ENCODE measurements around the gene VTI1A.

VTI1A gene

GRCh38 chr10:112615269-112615668 is 168.3 kb downstream of the VTI1A start:
- H4K20me1 ChIP-seq, result no peaks in the 10 kb centered on the region
- no peaks in the 10 kb centered on the region for H3K4me1 ChIP-seq
- no peak overlapping the region for H3K27ac ChIP-seq
- H3K27me3 ChIP-seq, result no peaks in the 10 kb centered on the region
- H3K9ac ChIP-seq, result no peak overlapping the region
- no peak overlapping the region for H3K4me2 ChIP-seq
- H3K4me3 ChIP-seq, result no peak overlapping the region
- 0 out of 2 replicates have a peak, but pooled peaks cover 4% of the 10 kb centered on the region for H3K36me3 ChIP-seq
- no peak for TF ChIP-seq Cebpa-rat (IDR thresholded peaks at IDR 0.05)
- peaks cover 16% of the 10 kb centered on the region for H3K9me3 ChIP-seq

- Histone ChIP-seq H3K27me3 (no peaks in the 10 kb centered on the region), H4K20me1 (no peaks in the 10 kb centered on the region)
- TF ChIP-seq Cebpa-rat (IDR thresholded peaks at IDR 0.05), result no peak
Measured at GRCh38 chr10:112616647-112617046, 169.6 kb downstream of the VTI1A start.

DNA sequence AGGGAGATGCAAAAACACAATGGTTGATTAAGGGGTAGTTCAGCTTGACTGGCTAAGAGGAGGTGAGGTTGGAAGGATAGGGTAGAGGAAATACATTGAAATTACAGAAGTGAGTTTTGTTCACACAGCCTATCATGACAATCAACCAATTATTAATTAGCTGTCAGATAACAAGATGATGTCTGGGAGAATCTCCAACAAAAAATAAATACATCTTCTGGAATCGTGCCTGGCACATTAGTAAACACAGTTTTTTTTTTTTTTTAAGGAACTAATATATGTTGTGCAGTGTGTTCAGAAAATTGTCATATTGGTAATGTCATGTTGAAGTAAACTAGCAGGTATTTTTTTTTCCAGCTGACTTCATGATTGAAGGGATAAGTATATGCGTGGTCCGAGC is 171.8 kb downstream of the VTI1A start:
- H3K36me3 ChIP-seq, result 0 out of 2 replicates have a peak, but pooled peaks cover 4% of the 10 kb centered on the region
- TF ChIP-seq Cebpa-rat (IDR thresholded peaks at IDR 0.05), result no peak
- no peaks in the 10 kb centered on the region for H3K27me3 ChIP-seq
- H4K20me1 ChIP-seq, result no peaks in the 10 kb centered on the region
- no peak overlapping the region for H3K9ac ChIP-seq
- H3K9me3 ChIP-seq, result peaks cover 16% of the 10 kb centered on the region
- no peaks in the 10 kb centered on the region for H3K4me1 ChIP-seq
- no peak overlapping the region for H3K4me2 ChIP-seq
- no peak overlapping the region for H3K27ac ChIP-seq
- H3K4me3 ChIP-seq, result no peak overlapping the region

More at GRCh38 chr10:112616647-112617046, 169.6 kb downstream of the VTI1A start:
- Histone ChIP-seq H3K36me3 (0 out of 2 replicates have a peak, but pooled peaks cover 4% of the 10 kb centered on the region), H3K4me2 (no peak overlapping the region), H3K4me1 (no peaks in the 10 kb centered on the region), H3K4me3 (no peak overlapping the region), H3K9ac (no peak overlapping the region), H3K27ac (no peak overlapping the region), H3K9me3 (peaks cover 16% of the 10 kb centered on the region)

- no peak for TF ChIP-seq Cebpa-rat (IDR thresholded peaks at IDR 0.05)
- Histone ChIP-seq H3K27me3 (no peaks in the 10 kb centered on the region), H3K9me3 (peaks cover 16% of the 10 kb centered on the region), H3K27ac (no peak overlapping the region), H3K9ac (no peak overlapping the region), H3K4me2 (no peak overlapping the region), H3K36me3 (0 out of 2 replicates have a peak, but pooled peaks cover 4% of the 10 kb centered on the region), H4K20me1 (no peaks in the 10 kb centered on the region), H3K4me3 (no peak overlapping the region), H3K4me1 (no peaks in the 10 kb centered on the region)
Measured at GRCh38 chr10:112619556-112619955, 172.5 kb downstream of the VTI1A start.

GRCh38 chr10:112622786-112623185 is 175.8 kb downstream of the VTI1A start:
- Histone ChIP-seq H3K4me2 (no peak overlapping the region), H3K9me3 (no peaks in the 10 kb centered on the region), H3K9ac (no peak overlapping the region), H3K36me3 (0 out of 2 replicates have a peak, but pooled peaks cover 4% of the 10 kb centered on the region), H4K20me1 (no peaks in the 10 kb centered on the region), H3K4me3 (no peak overlapping the region), H3K27me3 (no peaks in the 10 kb centered on the region), H3K4me1 (no peaks in the 10 kb centered on the region), H3K27ac (no peak overlapping the region)
- no peak for TF ChIP-seq Cebpa-rat (IDR thresholded peaks at IDR 0.05)

- Histone ChIP-seq H3K27ac (no peak overlapping the region), H3K27me3 (no peaks in the 10 kb centered on the region), H3K36me3 (0 out of 2 replicates have a peak, but pooled peaks cover 2% of the 10 kb centered on the region), H3K4me2 (no peak overlapping the region), H3K4me3 (no peak overlapping the region), H3K9me3 (no peaks in the 10 kb centered on the region), H3K9ac (no peak overlapping the region), H3K4me1 (no peaks in the 10 kb centered on the region), H4K20me1 (no peaks in the 10 kb centered on the region)
- no peak for TF ChIP-seq Cebpa-rat (IDR thresholded peaks at IDR 0.05)
Measured at GRCh38 chr10:112624546-112625048, 177.6 kb downstream of the VTI1A start.

GRCh38 chr10:112628951-112629609 is 182.1 kb downstream of the VTI1A start:
- no peaks in the 10 kb centered on the region for H3K27me3 ChIP-seq
- no peaks in the 10 kb centered on the region for H3K9me3 ChIP-seq
- H3K36me3 ChIP-seq, result no peaks in the 10 kb centered on the region
- H3K27ac ChIP-seq, result no peak overlapping the region
- no peaks in the 10 kb centered on the region for H4K20me1 ChIP-seq
- H3K9ac ChIP-seq, result no peak overlapping the region
- TF ChIP-seq Cebpa-rat (IDR thresholded peaks at IDR 0.05), result no peak
- no peak overlapping the region for H3K4me2 ChIP-seq
- no peaks in the 10 kb centered on the region for H3K4me1 ChIP-seq
- no peak overlapping the region for H3K4me3 ChIP-seq

GRCh38 chr10:112631501-112632400 is 184.7 kb downstream of the VTI1A start:
- Histone ChIP-seq H3K27me3 (no peaks in the 10 kb centered on the region), H4K20me1 (no peaks in the 10 kb centered on the region), H3K9me3 (no peaks in the 10 kb centered on the region), H3K27ac (no peak overlapping the region), H3K4me3 (no peak overlapping the region), H3K4me1 (peaks cover 8% of the 10 kb centered on the region), H3K9ac (no peak overlapping the region), H3K4me2 (no peak overlapping the region), H3K36me3 (no peaks in the 10 kb centered on the region)
- no peak for TF ChIP-seq Cebpa-rat (IDR thresholded peaks at IDR 0.05)

GRCh38 chr10:112634096-112634830 is 187.2 kb downstream of the VTI1A start:
- Histone ChIP-seq H3K4me2 (no peak overlapping the region), H3K27me3 (no peaks in the 10 kb centered on the region), H4K20me1 (no peaks in the 10 kb centered on the region), H3K9me3 (no peaks in the 10 kb centered on the region), H3K36me3 (no peaks in the 10 kb centered on the region), H3K9ac (no peak overlapping the region), H3K4me1 (peaks cover 8% of the 10 kb centered on the region), H3K27ac (no peak overlapping the region), H3K4me3 (no peak overlapping the region)
- TF ChIP-seq Cebpa-rat (IDR thresholded peaks at IDR 0.05), result no peak
